ENCODE measurements around the gene HIGD1A.

GRCh38 chr3:42780398-42780797 is 23.9 kb downstream of the HIGD1A start:
- no peak for TF ChIP-seq POLR2A (IDR thresholded peaks at IDR 0.05)
- TF ChIP-seq, protein P1, sequence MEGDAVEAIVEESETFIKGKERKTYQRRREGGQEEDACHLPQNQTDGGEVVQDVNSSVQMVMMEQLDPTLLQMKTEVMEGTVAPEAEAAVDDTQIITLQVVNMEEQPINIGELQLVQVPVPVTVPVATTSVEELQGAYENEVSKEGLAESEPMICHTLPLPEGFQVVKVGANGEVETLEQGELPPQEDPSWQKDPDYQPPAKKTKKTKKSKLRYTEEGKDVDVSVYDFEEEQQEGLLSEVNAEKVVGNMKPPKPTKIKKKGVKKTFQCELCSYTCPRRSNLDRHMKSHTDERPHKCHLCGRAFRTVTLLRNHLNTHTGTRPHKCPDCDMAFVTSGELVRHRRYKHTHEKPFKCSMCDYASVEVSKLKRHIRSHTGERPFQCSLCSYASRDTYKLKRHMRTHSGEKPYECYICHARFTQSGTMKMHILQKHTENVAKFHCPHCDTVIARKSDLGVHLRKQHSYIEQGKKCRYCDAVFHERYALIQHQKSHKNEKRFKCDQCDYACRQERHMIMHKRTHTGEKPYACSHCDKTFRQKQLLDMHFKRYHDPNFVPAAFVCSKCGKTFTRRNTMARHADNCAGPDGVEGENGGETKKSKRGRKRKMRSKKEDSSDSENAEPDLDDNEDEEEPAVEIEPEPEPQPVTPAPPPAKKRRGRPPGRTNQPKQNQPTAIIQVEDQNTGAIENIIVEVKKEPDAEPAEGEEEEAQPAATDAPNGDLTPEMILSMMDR (IDR thresholded peaks at IDR 0.05 in 4 of 5, conservative IDR thresholded peaks at IDR 0.05 in 1 of 5) = no peak

Measured in gastrocnemius medialis (tissue), 4 donors.